Measurements from ENCODE around the gene LHX2.

GRCh38 chr9:124041817-124042116 lies 30.2 kb downstream of the LHX2 start:
- TF ChIP-seq MAX (IDR thresholded peaks at IDR 0.05) (no peak), TEAD4 (IDR thresholded peaks at IDR 0.05) (no peak), RAD21 (IDR thresholded peaks at IDR 0.05; ENCODE audit: low read depth) (no peak), REST (IDR thresholded peaks at IDR 0.05; ENCODE audit: low read depth) (no peak), EP300 (IDR thresholded peaks at IDR 0.05; ENCODE audit: borderline replicate concordance) (no peak), TAF1 (IDR thresholded peaks at IDR 0.05; ENCODE audit: low read depth) (no peak)
